ENCODE data around the gene MUC4.

MUC4 gene

GRCh38 chr3:195854628-195855294 lies 43.0 kb upstream of the MUC4 start:
- H3K27ac ChIP-seq, result peak overlapping the region; percentile 31; the same call in 1 of the 2 replicates
- TF ChIP-seq CTCF (conservative IDR thresholded peaks at IDR 0.05) (no peak), ZFX (IDR thresholded peaks at IDR 0.05) (no peak)

- no peak for TF ChIP-seq ZFX (IDR thresholded peaks at IDR 0.05)
- TF ChIP-seq CTCF (conservative IDR thresholded peaks at IDR 0.05), result no peak
- peak overlapping the region; percentile 14; the same call in 1 of the 2 replicates for H3K27ac ChIP-seq
These were observed 42.3 kb upstream of the MUC4 start for GRCh38 chr3:195853996-195854395.

DNA sequence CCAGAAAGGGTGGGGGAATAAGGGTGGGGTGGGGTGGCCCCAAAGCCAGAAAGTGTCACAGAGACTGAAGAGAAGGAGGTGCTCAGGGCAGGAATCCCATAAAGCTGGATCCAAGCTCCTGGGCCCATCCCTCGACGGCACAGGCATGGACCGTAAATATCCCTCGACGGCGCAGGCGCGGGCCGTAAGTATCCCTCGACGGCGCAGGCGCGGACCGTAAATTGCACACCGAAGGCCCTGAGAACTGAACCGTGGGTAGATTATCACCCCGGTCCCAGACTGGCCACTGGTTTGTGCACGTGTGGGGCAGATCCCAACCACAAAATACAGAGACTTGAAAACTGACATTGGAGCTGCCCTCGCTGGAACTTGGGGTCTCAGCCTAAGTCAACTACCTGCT lies 41.3 kb upstream of the MUC4 start:
- H3K27ac ChIP-seq, result no peak overlapping the region
- TF ChIP-seq ZFX (IDR thresholded peaks at IDR 0.05) (no peak), CTCF (conservative IDR thresholded peaks at IDR 0.05) (no peak)

DNA sequence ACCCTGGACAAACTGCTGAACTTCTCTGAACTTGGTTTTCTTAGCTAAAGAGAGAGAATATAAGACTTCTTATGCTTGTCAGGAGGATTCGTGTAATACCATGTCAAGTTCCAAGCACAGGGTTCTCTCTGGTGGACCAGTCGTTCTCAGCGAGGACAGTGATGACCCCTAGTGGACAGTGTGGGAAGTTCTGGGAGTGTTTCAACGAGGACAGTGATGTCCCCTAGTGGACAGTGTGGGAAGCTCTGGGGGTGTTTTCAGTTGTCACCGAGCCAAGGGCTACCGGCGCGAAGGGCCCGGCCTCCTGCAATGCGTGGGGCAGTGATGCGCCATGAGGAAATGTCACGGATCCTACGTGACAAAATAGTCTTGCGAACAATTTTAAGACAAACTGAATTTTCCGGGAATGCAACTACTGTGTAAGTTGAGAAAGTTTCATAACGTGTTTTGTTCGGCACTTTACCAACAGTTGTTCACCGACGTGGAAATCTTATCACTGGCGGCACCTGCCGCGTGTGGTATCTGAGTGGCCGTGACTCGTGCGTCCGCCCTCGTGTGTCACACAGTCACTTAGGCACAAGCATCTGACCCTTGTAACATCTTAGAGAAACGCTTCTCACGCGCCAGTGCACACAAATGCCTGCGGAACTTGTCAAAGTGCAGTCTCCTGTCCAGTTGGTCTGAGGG lies 39.3 kb upstream of the MUC4 start:
- H3K27ac ChIP-seq, result no peak overlapping the region
- TF ChIP-seq ZFX (IDR thresholded peaks at IDR 0.05) (no peak), CTCF (conservative IDR thresholded peaks at IDR 0.05) (peak; percentile 100)

DNA sequence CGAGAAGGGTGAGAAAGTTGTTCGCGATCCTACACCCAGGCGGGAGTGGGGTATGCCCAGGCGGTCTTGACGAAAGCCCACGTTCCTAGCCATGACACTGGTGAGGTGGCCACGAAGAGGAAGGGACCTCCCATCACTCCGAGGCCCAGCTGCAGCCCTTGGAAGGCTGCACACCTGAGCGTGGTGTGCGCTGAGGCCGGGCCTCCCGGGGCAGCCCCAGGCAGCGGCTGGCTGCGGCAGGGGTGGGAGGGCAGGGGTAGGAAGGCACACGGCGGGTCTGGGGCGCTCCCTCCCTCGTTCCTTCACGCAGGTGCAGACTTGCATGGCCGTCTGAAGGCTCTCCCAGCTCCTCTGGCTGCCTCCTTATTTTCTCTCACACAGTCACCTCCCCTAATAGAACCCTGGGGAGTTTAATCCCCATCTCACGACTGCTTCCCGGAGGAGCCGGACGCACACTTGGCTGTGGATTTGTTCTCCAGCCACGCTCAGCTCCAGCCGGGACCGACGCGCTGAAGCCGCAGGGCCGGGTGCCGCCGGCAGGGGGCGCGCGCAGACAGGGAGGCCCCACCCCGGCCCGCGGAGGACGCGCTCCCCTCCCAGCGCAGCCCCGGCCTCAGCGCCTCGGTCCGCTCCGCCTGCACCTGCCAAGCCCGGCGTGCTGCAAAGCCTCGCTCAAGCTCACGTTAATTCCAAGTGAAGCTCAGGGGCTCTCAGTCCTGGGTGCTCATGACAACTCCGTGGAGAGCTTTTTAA lies 37.8 kb upstream of the MUC4 start:
- no peak overlapping the region for H3K27ac ChIP-seq

GRCh38 chr3:195847055-195847950 lies 35.6 kb upstream of the MUC4 start:
- TF ChIP-seq CTCF (conservative IDR thresholded peaks at IDR 0.05) (no peak), ZFX (IDR thresholded peaks at IDR 0.05) (no peak)
- no peak overlapping the region for H3K27ac ChIP-seq

More for the DNA sequence above, 37.8 kb upstream of the MUC4 start:
- TF ChIP-seq ZFX (IDR thresholded peaks at IDR 0.05) (no peak), CTCF (conservative IDR thresholded peaks at IDR 0.05) (no peak)
